Measurements from ENCODE around the gene RASAL1.

RASAL1 gene

DNA sequence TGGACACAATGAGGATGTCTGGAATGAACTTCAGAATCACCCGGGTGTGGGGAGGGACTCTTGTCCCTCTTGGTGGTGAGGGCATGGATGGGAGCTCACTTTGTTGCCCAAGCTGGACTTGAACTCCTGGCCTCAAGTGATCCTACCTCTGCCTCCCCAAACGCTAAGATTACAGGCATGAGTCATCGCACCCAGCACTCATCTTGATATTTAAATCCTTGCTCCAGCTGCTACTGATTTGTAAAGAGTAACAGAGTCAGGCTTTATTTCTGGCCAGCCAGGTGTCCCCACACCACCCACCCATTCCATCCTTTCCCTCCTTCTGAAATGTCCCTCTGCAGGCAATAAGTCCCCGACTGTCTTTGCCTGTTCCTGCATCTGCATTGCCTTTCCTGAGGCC is 44.8 kb upstream of the RASAL1 start:
- DNase-seq (ENCODE audit: low spot score) = no peak
- in situ Hi-C loops (cut with MboI; ENCODE audit: low pct_unique_long_range_greater_than_20kb, low sequenced_read_pairs, unreplicated experiment) = loop anchor here (5.0 to 25.0 kb wide), 2 partner anchors 133 to 232 kb away; partner anchors contain the start of genes SDS and SDSL
- TF ChIP-seq, protein P1, sequence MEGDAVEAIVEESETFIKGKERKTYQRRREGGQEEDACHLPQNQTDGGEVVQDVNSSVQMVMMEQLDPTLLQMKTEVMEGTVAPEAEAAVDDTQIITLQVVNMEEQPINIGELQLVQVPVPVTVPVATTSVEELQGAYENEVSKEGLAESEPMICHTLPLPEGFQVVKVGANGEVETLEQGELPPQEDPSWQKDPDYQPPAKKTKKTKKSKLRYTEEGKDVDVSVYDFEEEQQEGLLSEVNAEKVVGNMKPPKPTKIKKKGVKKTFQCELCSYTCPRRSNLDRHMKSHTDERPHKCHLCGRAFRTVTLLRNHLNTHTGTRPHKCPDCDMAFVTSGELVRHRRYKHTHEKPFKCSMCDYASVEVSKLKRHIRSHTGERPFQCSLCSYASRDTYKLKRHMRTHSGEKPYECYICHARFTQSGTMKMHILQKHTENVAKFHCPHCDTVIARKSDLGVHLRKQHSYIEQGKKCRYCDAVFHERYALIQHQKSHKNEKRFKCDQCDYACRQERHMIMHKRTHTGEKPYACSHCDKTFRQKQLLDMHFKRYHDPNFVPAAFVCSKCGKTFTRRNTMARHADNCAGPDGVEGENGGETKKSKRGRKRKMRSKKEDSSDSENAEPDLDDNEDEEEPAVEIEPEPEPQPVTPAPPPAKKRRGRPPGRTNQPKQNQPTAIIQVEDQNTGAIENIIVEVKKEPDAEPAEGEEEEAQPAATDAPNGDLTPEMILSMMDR (IDR thresholded peaks at IDR 0.05; ENCODE audit: extremely low read depth, insufficient read depth, missing control alignments) = no peak

DNA sequence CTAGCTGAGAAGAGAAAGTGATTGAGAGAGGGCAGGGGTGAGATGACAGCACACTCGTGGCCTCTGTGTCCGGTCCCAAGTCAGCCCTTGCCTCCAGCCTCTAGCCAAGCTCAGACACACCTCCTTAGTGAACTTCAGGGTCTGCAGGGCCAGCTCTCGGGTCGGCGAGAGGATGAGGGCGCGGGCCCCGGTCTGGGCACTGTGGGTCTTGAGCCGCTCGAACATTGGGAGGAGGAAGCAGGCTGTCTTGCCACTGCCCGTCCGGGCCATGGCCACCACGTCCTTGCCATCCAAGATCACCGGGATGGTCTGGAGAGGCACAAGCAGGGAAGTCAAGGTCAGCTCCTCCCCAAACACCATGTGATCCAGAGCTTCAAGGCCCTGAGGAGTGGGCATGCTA is 43.5 kb upstream of the RASAL1 start:
- TF ChIP-seq, protein P1 (IDR thresholded peaks at IDR 0.05; ENCODE audit: extremely low read depth, insufficient read depth, missing control alignments) = no peak
- in situ Hi-C loops (cut with MboI; ENCODE audit: low pct_unique_long_range_greater_than_20kb, low sequenced_read_pairs, unreplicated experiment) = loop anchor here (25.0 kb wide), 1 partner anchor 233 kb away; the partner anchor contains the start of genes SDS and SDSL
- no peak for DNase-seq (ENCODE audit: low spot score)

DNA sequence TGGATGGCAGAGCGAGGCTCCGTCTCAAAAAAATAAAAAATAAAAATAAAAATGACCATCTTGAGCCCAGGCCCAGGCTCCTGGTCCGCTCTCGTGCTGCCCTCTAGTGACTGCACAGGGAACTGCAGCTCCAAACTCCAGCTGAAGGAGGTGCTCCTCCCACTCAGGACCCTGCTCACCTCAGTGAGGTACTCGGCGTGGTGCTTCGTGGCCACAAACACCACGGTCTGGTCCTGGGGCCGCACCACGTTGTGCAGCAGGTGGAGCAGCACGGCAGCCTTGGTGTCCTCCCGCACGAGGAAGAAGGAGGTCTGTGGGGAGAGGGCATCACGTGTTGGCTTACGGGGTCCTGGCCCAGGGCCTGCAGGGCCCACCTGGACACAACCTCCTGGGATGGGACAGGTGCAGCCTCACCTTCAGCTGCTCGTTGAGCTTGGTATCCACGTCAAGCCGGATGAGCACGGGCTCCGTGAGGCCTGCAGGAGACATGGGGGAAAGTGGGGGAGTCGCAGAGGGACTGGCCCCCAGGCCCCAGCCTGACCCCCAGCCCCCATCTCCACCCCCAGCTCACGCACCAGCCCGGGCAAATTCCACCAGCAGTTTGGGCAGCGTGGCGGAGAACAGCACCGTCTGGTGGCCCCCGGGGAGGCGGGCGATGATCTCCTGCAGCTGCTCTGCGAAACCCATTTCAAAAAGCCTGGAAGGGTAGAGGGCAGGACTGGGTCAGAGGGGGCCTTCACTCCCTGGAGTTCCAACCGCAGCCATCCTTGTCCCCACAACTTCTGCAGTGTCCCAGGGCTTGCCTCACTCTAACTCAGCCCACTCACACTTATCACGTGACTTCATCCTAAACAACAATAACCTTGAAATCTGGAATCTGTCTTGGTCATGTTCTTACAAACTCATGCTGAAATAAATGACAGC is 39.2 kb upstream of the RASAL1 start:
- in situ Hi-C loops (cut with MboI; ENCODE audit: low pct_unique_long_range_greater_than_20kb, low sequenced_read_pairs, unreplicated experiment) = loop anchor here (25.0 kb wide), 1 partner anchor 238 kb away; the partner anchor contains the start of genes SDS and SDSL
- TF ChIP-seq, protein P1 (IDR thresholded peaks at IDR 0.05; ENCODE audit: extremely low read depth, insufficient read depth, missing control alignments) = peak; percentile 98
- DNase-seq (ENCODE audit: low spot score) = peak; percentile 91

DNA sequence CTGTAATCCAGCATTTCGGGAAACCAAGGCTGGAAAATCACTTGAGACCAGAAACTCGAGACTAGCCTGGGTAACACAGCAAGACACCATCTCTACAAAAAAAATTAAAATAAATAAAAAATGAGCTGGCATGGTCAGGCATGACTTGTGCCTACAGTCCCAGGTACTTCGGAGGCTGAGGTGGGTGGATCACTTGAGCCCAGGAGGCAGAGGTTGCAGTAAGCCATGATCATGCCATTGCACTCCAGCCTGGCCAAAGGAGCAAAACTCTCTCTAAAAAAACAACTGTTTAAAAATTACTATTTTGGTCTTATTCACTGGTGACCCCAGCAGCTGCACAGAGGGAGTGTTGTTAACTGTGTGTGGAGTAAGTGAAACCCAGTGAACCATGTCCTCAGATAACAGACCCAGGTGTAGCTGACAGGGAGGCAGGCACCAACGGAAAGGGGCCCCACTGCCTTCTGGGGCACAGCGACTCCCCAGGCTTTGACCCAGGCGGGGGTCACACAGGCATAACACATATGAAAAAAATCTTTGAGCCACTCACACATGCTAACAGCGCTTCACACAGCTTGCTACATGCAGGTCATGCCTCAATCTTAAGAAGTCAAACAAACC is 37.6 kb upstream of the RASAL1 start:
- in situ Hi-C loops (cut with MboI; ENCODE audit: low pct_unique_long_range_greater_than_20kb, low sequenced_read_pairs, unreplicated experiment) = no loop called here
- DNase-seq (ENCODE audit: low spot score) = peak; percentile 73

DNA sequence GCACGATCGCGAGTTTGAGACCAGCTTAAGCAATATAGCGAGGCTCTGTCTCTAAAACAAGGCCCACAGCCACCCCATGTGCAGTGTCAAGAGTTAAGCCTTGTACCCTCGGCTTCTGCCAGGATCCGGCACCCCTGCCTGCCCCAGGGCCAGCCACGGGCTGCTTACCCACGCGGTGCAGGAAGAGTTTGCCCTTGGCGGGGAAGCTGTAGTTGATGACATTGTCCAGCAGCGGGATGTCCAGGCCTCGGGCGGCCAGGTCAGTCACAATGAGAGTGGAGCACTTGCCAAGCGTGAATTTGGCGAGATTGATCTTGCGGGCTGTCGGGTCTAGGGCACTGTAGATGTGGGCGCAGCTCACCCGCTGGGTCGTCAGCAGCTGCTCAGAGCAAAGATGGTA is 36.6 kb upstream of the RASAL1 start:
- DNase-seq (ENCODE audit: low spot score) = no peak
- in situ Hi-C loops (cut with MboI; ENCODE audit: low pct_unique_long_range_greater_than_20kb, low sequenced_read_pairs, unreplicated experiment) = no loop called here

More for the DNA sequence above, 37.6 kb upstream of the RASAL1 start:
- TF ChIP-seq, protein P1 (IDR thresholded peaks at IDR 0.05; ENCODE audit: extremely low read depth, insufficient read depth, missing control alignments) = no peak

DNA sequence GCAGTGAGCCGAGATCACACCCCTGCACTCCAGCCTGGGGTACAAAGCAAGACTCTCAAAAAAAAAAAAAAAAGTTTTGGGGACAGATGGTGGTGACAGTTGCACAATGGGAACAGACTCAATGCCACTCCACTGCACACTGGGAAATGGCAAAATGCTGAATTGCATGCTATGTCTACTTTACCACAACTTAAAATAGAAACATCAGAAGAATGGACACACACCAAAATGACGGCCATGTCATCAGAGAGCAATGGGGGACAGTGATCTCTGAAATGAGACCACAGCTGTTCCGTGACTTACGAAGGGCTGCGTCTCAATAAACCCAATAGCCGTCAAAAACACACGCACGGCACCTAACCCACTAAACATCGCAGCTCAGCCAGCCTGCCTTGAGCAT is 36.0 kb upstream of the RASAL1 start:
- in situ Hi-C loops (cut with MboI; ENCODE audit: low pct_unique_long_range_greater_than_20kb, low sequenced_read_pairs, unreplicated experiment) = no loop called here
- DNase-seq (ENCODE audit: low spot score) = no peak

More for the DNA sequence above, 36.6 kb upstream of the RASAL1 start:
- TF ChIP-seq, protein P1 (IDR thresholded peaks at IDR 0.05; ENCODE audit: extremely low read depth, insufficient read depth, missing control alignments) = no peak

More for the DNA sequence above, 36.0 kb upstream of the RASAL1 start:
- TF ChIP-seq, protein P1 (IDR thresholded peaks at IDR 0.05; ENCODE audit: extremely low read depth, insufficient read depth, missing control alignments) = no peak
